Measurements from ENCODE around the gene PGBD2. TPM values are rescaled to one million over a fixed set of nuclear protein-coding genes. Genes with fewer than 3 reads are reported as not detected.

Gene PGBD2
- total and polyA plus RNA-seq, 10 of the 15 experiments (the other 5 are each of a cell fraction or from before 2014, with no cell fraction given): 4.0 to 10.3 (median 4.5) TPM

DNA sequence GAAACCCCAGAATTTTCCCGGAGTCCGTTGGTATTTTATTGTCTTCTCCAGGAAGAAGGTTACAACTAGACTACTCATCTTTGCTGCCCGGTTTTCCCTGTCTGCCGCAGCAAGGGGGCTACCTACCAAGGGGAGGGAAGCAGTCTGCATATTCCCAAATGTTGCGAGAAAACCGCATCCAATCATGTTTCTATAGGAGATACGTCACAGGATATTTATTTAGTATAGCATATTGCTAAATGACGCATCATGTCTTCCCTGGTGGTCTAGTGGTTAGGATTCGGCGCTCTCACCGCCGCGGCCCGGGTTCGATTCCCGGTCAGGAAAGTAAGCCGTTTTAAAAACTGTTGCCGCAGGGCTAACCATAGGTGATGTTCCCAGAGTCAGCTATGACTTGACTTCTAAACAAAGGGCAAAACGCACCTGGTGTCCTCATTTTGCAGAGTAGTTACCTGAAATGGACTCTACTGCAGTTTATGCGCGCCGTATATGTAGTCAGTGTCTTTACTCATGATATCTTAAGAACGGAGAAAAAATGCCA is 32.0 kb upstream of the PGBD2 start:
- Histone ChIP-seq H2AFZ (ENCODE audit: control insufficient read depth, low read depth, low read length) (no peak overlapping the region; the same call in 1 of the 2 replicates), H3K4me1 (ENCODE audit: control insufficient read depth, insufficient read depth, low read length) (peaks cover 4% of the 10 kb centered on the region; the same call in 1 of the 2 replicates), H3K27ac (ENCODE audit: control insufficient read depth, insufficient read depth) (peak overlapping the region; percentile 85), H3K79me2 (ENCODE audit: control insufficient read depth, insufficient read depth, low read length) (no peaks in the 10 kb centered on the region), H3K36me3 (ENCODE audit: control insufficient read depth in 2 of 2, insufficient read depth in 2 of 2, low read length in 1 of 2) (no peaks in the 10 kb centered on the region), H4K20me1 (ENCODE audit: control insufficient read depth, insufficient read depth) (no peaks in the 10 kb centered on the region), H3K9me3 (replicated peaks; ENCODE audit: control insufficient read depth, insufficient read depth, low read length) (no peaks in the 10 kb centered on the region), H3K9ac (ENCODE audit: control insufficient read depth, insufficient read depth, low read length) (peak overlapping the region; percentile 87; the same call in 1 of the 2 replicates), H3K27me3 (replicated peaks in 1 of 2; ENCODE audit: control insufficient read depth in 2 of 2, insufficient read depth in 2 of 2, low read length in 1 of 2) (no peaks in the 10 kb centered on the region), H3K4me3 (peak overlapping the region; percentile 65), H3K4me2 (ENCODE audit: control insufficient read depth, insufficient read depth) (peak overlapping the region; percentile 90)
- intact Hi-C loops (cut with micrococcal nuclease; ENCODE audit: unreplicated experiment): loop anchor here (1.0 kb wide), 4 partner anchors 15 to 48 kb away; partner anchors contain the start of genes PGBD2, ZNF672 and ZNF692
- in situ Hi-C loops (cut with MboI): no loop called here
- RAD21 ChIA-PET (ENCODE audit: unreplicated experiment): interaction anchor here (1.0 to 2.5 kb wide), 8 partner anchors 11 to 48 kb away, joined by 5 to 12 read pairs (median 8); partner anchors contain the start of genes PGBD2, SH3BP5L, ZNF672 and ZNF692
- WGBS (ENCODE audit: insufficient coverage, insufficient replicate concordance, low lambda C conversion rate, missing lambda C conversion rate): 1% methylated on average over 23 of the region's 23 CpGs
- peak; percentile 79 for ATAC-seq
- CTCF ChIA-PET: interaction anchor here (1.0 to 3.3 kb wide), 11 partner anchors 9 to 631 kb away, joined by 3 to 27 read pairs (median 5); partner anchors contain the start of genes PGBD2, SH3BP5L and ZNF692
- peak; percentile 86 for DNase-seq (ENCODE audit: low read depth, low spot score)
- no peak for FAIRE-seq
- SMC1A ChIA-PET (ENCODE audit: uncharacterized antibody, unreplicated experiment): interaction anchor here (0.8 to 3.9 kb wide), 13 partner anchors 7 to 624 kb away, joined by 3 to 24 read pairs (median 4); partner anchors contain the start of genes SH3BP5L, ZNF672 and ZNF692
- POLR2A ChIA-PET: interaction anchor here (1.0 to 2.4 kb wide), 8 partner anchors 9 to 47 kb away, joined by 3 to 22 read pairs (median 9); partner anchors contain the start of genes SH3BP5L, ZNF672 and ZNF692
- no TSS peak for BruUV-seq (replicated peaks)
- TF ChIP-seq RAD21 (IDR thresholded peaks at IDR 0.05; ENCODE audit: insufficient read depth, low read depth, low read length) (no peak), CREM (IDR thresholded peaks at IDR 0.05; ENCODE audit: low read depth) (peak; percentile 92), SREBF1 (IDR thresholded peaks at IDR 0.05; ENCODE audit: low read length) (no peak), RCOR1 (conservative IDR thresholded peaks at IDR 0.05; ENCODE audit: low read depth, low read length) (no peak; the same call in 1 of the 2 replicates), ZNF384 (IDR thresholded peaks at IDR 0.05; ENCODE audit: borderline replicate concordance, low read depth, low read length) (no peak), PML (IDR thresholded peaks at IDR 0.05; ENCODE audit: low read length) (0 out of 2 replicates have a peak, but pooled peaks have one; percentile 43), RBBP5 (conservative IDR thresholded peaks at IDR 0.05) (no peak), STAT3 (IDR thresholded peaks at IDR 0.05; ENCODE audit: low read depth, low read length) (no peak), NFYB (IDR thresholded peaks at IDR 0.05; ENCODE audit: insufficient read depth, low read depth, low read length) (peak; percentile 47; the same call in 1 of the 2 replicates), LARP7 (IDR thresholded peaks at IDR 0.05) (no peak), RAD51 (IDR thresholded peaks at IDR 0.05) (no peak), SUZ12 (IDR thresholded peaks at IDR 0.05; ENCODE audit: unreplicated experiment) (no peak), RUNX3 (IDR thresholded peaks at IDR 0.05; ENCODE audit: low read length) (peak; percentile 90), NFYA (IDR thresholded peaks at IDR 0.05; ENCODE audit: borderline replicate concordance, low read depth, low read length) (no peak), ZNF24 (IDR thresholded peaks at IDR 0.05) (peak; percentile 99), SUPT20H (IDR thresholded peaks at IDR 0.05; ENCODE audit: borderline replicate concordance, control insufficient read depth, low read depth, low read length) (no peak)
- TF ChIP-seq, protein P1, sequence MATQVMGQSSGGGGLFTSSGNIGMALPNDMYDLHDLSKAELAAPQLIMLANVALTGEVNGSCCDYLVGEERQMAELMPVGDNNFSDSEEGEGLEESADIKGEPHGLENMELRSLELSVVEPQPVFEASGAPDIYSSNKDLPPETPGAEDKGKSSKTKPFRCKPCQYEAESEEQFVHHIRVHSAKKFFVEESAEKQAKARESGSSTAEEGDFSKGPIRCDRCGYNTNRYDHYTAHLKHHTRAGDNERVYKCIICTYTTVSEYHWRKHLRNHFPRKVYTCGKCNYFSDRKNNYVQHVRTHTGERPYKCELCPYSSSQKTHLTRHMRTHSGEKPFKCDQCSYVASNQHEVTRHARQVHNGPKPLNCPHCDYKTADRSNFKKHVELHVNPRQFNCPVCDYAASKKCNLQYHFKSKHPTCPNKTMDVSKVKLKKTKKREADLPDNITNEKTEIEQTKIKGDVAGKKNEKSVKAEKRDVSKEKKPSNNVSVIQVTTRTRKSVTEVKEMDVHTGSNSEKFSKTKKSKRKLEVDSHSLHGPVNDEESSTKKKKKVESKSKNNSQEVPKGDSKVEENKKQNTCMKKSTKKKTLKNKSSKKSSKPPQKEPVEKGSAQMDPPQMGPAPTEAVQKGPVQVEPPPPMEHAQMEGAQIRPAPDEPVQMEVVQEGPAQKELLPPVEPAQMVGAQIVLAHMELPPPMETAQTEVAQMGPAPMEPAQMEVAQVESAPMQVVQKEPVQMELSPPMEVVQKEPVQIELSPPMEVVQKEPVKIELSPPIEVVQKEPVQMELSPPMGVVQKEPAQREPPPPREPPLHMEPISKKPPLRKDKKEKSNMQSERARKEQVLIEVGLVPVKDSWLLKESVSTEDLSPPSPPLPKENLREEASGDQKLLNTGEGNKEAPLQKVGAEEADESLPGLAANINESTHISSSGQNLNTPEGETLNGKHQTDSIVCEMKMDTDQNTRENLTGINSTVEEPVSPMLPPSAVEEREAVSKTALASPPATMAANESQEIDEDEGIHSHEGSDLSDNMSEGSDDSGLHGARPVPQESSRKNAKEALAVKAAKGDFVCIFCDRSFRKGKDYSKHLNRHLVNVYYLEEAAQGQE (IDR thresholded peaks at IDR 0.05; ENCODE audit: low read depth, low read length): no peak
- TF ChIP-seq, protein P2, sequence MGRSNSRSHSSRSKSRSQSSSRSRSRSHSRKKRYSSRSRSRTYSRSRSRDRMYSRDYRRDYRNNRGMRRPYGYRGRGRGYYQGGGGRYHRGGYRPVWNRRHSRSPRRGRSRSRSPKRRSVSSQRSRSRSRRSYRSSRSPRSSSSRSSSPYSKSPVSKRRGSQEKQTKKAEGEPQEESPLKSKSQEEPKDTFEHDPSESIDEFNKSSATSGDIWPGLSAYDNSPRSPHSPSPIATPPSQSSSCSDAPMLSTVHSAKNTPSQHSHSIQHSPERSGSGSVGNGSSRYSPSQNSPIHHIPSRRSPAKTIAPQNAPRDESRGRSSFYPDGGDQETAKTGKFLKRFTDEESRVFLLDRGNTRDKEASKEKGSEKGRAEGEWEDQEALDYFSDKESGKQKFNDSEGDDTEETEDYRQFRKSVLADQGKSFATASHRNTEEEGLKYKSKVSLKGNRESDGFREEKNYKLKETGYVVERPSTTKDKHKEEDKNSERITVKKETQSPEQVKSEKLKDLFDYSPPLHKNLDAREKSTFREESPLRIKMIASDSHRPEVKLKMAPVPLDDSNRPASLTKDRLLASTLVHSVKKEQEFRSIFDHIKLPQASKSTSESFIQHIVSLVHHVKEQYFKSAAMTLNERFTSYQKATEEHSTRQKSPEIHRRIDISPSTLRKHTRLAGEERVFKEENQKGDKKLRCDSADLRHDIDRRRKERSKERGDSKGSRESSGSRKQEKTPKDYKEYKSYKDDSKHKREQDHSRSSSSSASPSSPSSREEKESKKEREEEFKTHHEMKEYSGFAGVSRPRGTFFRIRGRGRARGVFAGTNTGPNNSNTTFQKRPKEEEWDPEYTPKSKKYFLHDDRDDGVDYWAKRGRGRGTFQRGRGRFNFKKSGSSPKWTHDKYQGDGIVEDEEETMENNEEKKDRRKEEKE (IDR thresholded peaks at IDR 0.05): no peak
